HepG2 (cell line): Measurements from ENCODE around the gene CAPN11. TPM values are rescaled to one million over a fixed set of nuclear protein-coding genes. Genes with fewer than 3 reads are reported as not detected.

Experiments used
- AKAP8 ChIP-seq: sonication (generic); formaldehyde crosslinking; IDR thresholded peaks from 2 replicates; pipeline ENCODE4 v1.5.1; 2020; ENCODE audit warnings: mild to moderate bottlenecking, missing genetic modification reagents
- ATF5 ChIP-seq: sonication (generic); formaldehyde crosslinking; IDR thresholded peaks from 2 replicates; pipeline ENCODE4 v1.4.0; 2020; ENCODE audit warnings: mild to moderate bottlenecking, low read depth, missing genetic modification reagents
- CENPT ChIP-seq: sonication (generic); formaldehyde crosslinking; IDR thresholded peaks from 2 replicates; pipeline ENCODE4 v1.8.0; 2022; ENCODE audit warnings: low read depth, mild to moderate bottlenecking, moderate library complexity, missing genetic modification reagents
- DRAP1 ChIP-seq: IDR thresholded peaks from 2 replicates; pipeline ENCODE4 v1.6.1; 2016; ENCODE audit warnings: missing genetic modification reagents, missing compliant biosample characterization
- ERF ChIP-seq: IDR thresholded peaks from 2 replicates; pipeline ENCODE4 v1.6.1; 2018; ENCODE audit warnings: missing biosample characterization, missing genetic modification reagents
- FOSL2 ChIP-seq: sonication (generic); formaldehyde crosslinking; IDR thresholded peaks from 2 replicates; pipeline ENCODE4 v1.4.0; 2020; ENCODE audit warnings: missing genetic modification reagents
- HHEX ChIP-seq: IDR thresholded peaks from 2 replicates; pipeline ENCODE4 v1.6.1; 2016; ENCODE audit warnings: control low read depth
- KDM3A ChIP-seq: IDR thresholded peaks from 2 replicates; pipeline ENCODE4 v1.6.1; 2018; ENCODE audit warnings: low read depth, missing compliant biosample characterization
- MXD4 ChIP-seq: IDR thresholded peaks from 2 replicates; pipeline ENCODE4 v1.6.1; 2016; ENCODE audit warnings: mild to moderate bottlenecking, missing biosample characterization, missing genetic modification reagents
- NBN ChIP-seq: fragments of 450-650 bp; conservative IDR thresholded peaks from 2 replicates; pipeline ENCODE4 v1.6.1; 2017
- PHB2 ChIP-seq: fragments of 450-650 bp; IDR thresholded peaks from 2 replicates; pipeline ENCODE4 v1.6.1; 2018; ENCODE audit not compliant: partially characterized antibody
- PITX1 ChIP-seq: sonication (generic); formaldehyde crosslinking; IDR thresholded peaks from 2 replicates; pipeline ENCODE4 v1.5.1; 2020; ENCODE audit warnings: mild to moderate bottlenecking, missing genetic modification reagents
- PRPF4 ChIP-seq: fragments of 200-400 bp; formaldehyde crosslinking; IDR thresholded peaks from 2 replicates; pipeline ENCODE4 v1.6.1; 2016; ENCODE audit warnings: low read length, low read depth; ENCODE audit not compliant: poor library complexity, severe bottlenecking
- RFX5 ChIP-seq: IDR thresholded peaks from 2 replicates; pipeline ENCODE4 v1.6.1; 2011; ENCODE audit warnings: low read depth, low read length, improper control_type of control experiment
- THRA ChIP-seq: sonication (generic); formaldehyde crosslinking; IDR thresholded peaks from 2 replicates; pipeline ENCODE4 v1.4.0; 2020; ENCODE audit warnings: missing genetic modification reagents, borderline replicate concordance
- TOE1 ChIP-seq: sonication (generic); formaldehyde crosslinking; IDR thresholded peaks from 2 replicates; pipeline ENCODE4 v1.4.0; 2020; ENCODE audit warnings: mild to moderate bottlenecking, missing genetic modification reagents
- ZBTB14 ChIP-seq: sonication (generic); formaldehyde crosslinking; IDR thresholded peaks from 2 replicates; pipeline ENCODE4 v1.4.0; 2020; ENCODE audit warnings: missing genetic modification reagents
- ZBTB8A ChIP-seq: sonication (generic); formaldehyde crosslinking; IDR thresholded peaks from 2 replicates; pipeline ENCODE4 v1.4.0; 2020; ENCODE audit warnings: mild to moderate bottlenecking, low read depth, missing genetic modification reagents, borderline replicate concordance
- ZNF232 ChIP-seq: sonication (generic); formaldehyde crosslinking; IDR thresholded peaks from 2 replicates; pipeline ENCODE4 v1.4.0; 2020; ENCODE audit warnings: missing genetic modification reagents, borderline replicate concordance
- ZNF30 ChIP-seq: sonication (generic); formaldehyde crosslinking; IDR thresholded peaks from 2 replicates; pipeline ENCODE4 v1.5.0; 2020; ENCODE audit warnings: mild to moderate bottlenecking, missing genetic modification reagents
- ZNF326 ChIP-seq: sonication (generic); formaldehyde crosslinking; IDR thresholded peaks from 2 replicates; pipeline ENCODE4 v1.4.0; 2020; ENCODE audit warnings: missing genetic modification reagents, borderline replicate concordance
- ZNF501 ChIP-seq: sonication (generic); formaldehyde crosslinking; IDR thresholded peaks from 2 replicates; pipeline ENCODE4 v1.5.1; 2020; ENCODE audit warnings: mild to moderate bottlenecking, moderate library complexity, missing genetic modification reagents
- ZNF547 ChIP-seq: sonication (generic); formaldehyde crosslinking; IDR thresholded peaks from 2 replicates; pipeline ENCODE4 v1.5.1; 2020; ENCODE audit warnings: mild to moderate bottlenecking, missing genetic modification reagents
- ZNF691 ChIP-seq: sonication (generic); formaldehyde crosslinking; IDR thresholded peaks from 2 replicates; pipeline ENCODE4 v1.4.0; 2020; ENCODE audit warnings: missing genetic modification reagents, low read depth, mild to moderate bottlenecking, borderline replicate concordance
- ZNF75D ChIP-seq: sonication (generic); formaldehyde crosslinking; IDR thresholded peaks from 2 replicates; pipeline ENCODE4 v1.8.1; 2023; ENCODE audit warnings: missing genetic modification reagents, mild to moderate bottlenecking, borderline replicate concordance
- polyA plus RNA-seq, 8 experiments: library from polyadenylated mRNA; depleted of rRNA in 3 of 8; stranded (reverse) in 7 of 8; unstranded in 1 of 8; fragments of >200 nt; fragmentation: Illumina TruSeq in 4 of 8; extraction: Trizol in 4 of 8; gene quantifications; 2 replicates each; pipeline versions ENCODE4 v1.2.1 to v1.2.3, GENCODE V29; 2011 to 2016; ENCODE audit warnings: low read depth in 4 of 8, missing spikeins in 1 of 8, mixed read lengths in 1 of 8; ENCODE audit not compliant: insufficient read depth in 1 of 8
- total RNA-seq, 5 experiments: library from RNA; depleted of rRNA; stranded (reverse); fragments of >200 nt; fragmentation: Illumina TruSeq; extraction: Trizol; gene quantifications; 2 replicates each; pipeline ENCODE4 v1.2.3, GENCODE V29; 2016; ENCODE audit warnings: low read depth in 1 of 5

The CAPN11 gene
- total and polyA plus RNA-seq, 2 of the 13 experiments (the other 11 are each of a cell fraction or from before 2014, with no cell fraction given), result 0.07 to 0.11 TPM

- no peak; the same call in 1 of the 2 replicates for TF ChIP-seq ZNF30
- peak; percentile 42; the same call in 1 of the 2 replicates for TF ChIP-seq FOSL2 (CRISPR knock-in tag)
- TF ChIP-seq PRPF4, result no peak
- 0 out of 2 replicates have a peak, but pooled peaks have one; percentile 30 for TF ChIP-seq RFX5
- TF ChIP-seq PHB2, result no peak
- peak; percentile 77; the same call in 1 of the 2 replicates for TF ChIP-seq ZNF501
- TF ChIP-seq ZNF691, result peak; percentile 66; the same call in 1 of the 2 replicates
- TF ChIP-seq THRA, result peak; percentile 62; the same call in 1 of the 2 replicates
- no peak for TF ChIP-seq ZNF75D (CRISPR knock-in tag)
- TF ChIP-seq NBN, result no peak
- TF ChIP-seq MXD4, result 0 out of 2 replicates have a peak, but pooled peaks have one; percentile 59
- 0 out of 2 replicates have a peak, but pooled peaks have one; percentile 35 for TF ChIP-seq DRAP1 (CRISPR knock-in tag)
- peak; percentile 38; the same call in 1 of the 2 replicates for TF ChIP-seq CENPT (CRISPR knock-in tag)
- TF ChIP-seq ZNF232 (CRISPR knock-in tag), result peak; percentile 13; the same call in 1 of the 2 replicates
- no peak for TF ChIP-seq ZNF326
- peak; percentile 41; the same call in 1 of the 2 replicates for TF ChIP-seq PITX1 (CRISPR knock-in tag)
- no peak for TF ChIP-seq ZBTB14
- TF ChIP-seq AKAP8 (CRISPR knock-in tag), result peak; percentile 55; the same call in 1 of the 2 replicates
- TF ChIP-seq ZNF547, result peak; percentile 53; the same call in 1 of the 2 replicates
- TF ChIP-seq ZBTB8A (CRISPR knock-in tag), result no peak
- TF ChIP-seq ATF5 (CRISPR knock-in tag), result no peak
- no peak for TF ChIP-seq TOE1 (CRISPR knock-in tag)
- TF ChIP-seq ERF (CRISPR knock-in tag), result peak; percentile 76; the same call in 1 of the 2 replicates
- TF ChIP-seq KDM3A (CRISPR knock-in tag), result peak; percentile 77; the same call in 1 of the 2 replicates
- TF ChIP-seq HHEX (CRISPR knock-in tag), result no peak
Observed at GRCh38 chr6:44151348-44152108, 7.1 kb upstream of the CAPN11 start (continued).
